Peyer's patch (tissue), 4 donors: ENCODE measurements around the gene TMEM271. TPM values are rescaled to one million over a fixed set of nuclear protein-coding genes. Genes with fewer than 3 reads are reported as not detected.

Experiments
- DNase-seq, 3 donors: peaks; one replicate each; pipeline ENCODE4 v3.0.0-alpha.2; 2017 to 2019
- H3K27ac ChIP-seq, 4 donors: fragments of 200-600 bp; sonication (generic); one replicate each; pipeline ENCODE4 v1.5.1; 2016 to 2019
- H3K27me3 ChIP-seq, 2 donors: fragments of 200-600 bp; sonication (generic); one replicate each; pipeline ENCODE4 v1.5.1; 2019
- H3K36me3 ChIP-seq, 3 donors: fragments of 200-600 bp; sonication (generic); one replicate each; pipeline ENCODE4 v1.5.1; 2016 to 2019
- H3K4me1 ChIP-seq, 4 donors: fragments of 200-600 bp; sonication (generic); one replicate each; pipeline ENCODE4 v1.5.1; 2016 to 2019
- H3K4me3 ChIP-seq, 4 donors: fragments of 200-600 bp; sonication (generic); 1 replicate in 3 of 4; 2 replicates in 1 of 4; pipeline ENCODE4 v1.5.1; 2016 to 2019; ENCODE audit warnings: mild to moderate bottlenecking in 1 of 4
- H3K9me3 ChIP-seq, 4 donors: fragments of 200-600 bp; sonication (generic); one replicate each; pipeline ENCODE4 v1.5.1; 2016 to 2019; ENCODE audit warnings: mild to moderate bottlenecking in 1 of 4
- POLR2A ChIP-seq, 2 donors: fragments of 450-650 bp; IDR thresholded peaks; one replicate each; pipeline ENCODE4 v1.5.1; 2017; ENCODE audit warnings: antibody characterized with exemption in 2 of 2, mild to moderate bottlenecking in 2 of 2, moderate library complexity in 2 of 2
- total RNA-seq, 4 donors: library from RNA; depleted of rRNA; stranded (reverse); fragments of >200 nt; gene quantifications; one replicate each; pipeline ENCODE4 v1.1.0, GENCODE V29; 2016
- TF ChIP-seq, protein P1 (sequence below), 6 experiments: fragments of 450-650 bp in 4 of 6; fragments of 200-600 bp in 2 of 6; sonication (generic) in 1 of 6; IDR thresholded peaks; one replicate each; pipeline ENCODE4 v1.5.1; 2017 to 2019; ENCODE audit warnings: antibody characterized with exemption in 6 of 6, mild to moderate bottlenecking in 3 of 6, moderate library complexity in 1 of 6

Gene TMEM271
- total RNA-seq, 4 donors from 2014 or later = not detected

DNA sequence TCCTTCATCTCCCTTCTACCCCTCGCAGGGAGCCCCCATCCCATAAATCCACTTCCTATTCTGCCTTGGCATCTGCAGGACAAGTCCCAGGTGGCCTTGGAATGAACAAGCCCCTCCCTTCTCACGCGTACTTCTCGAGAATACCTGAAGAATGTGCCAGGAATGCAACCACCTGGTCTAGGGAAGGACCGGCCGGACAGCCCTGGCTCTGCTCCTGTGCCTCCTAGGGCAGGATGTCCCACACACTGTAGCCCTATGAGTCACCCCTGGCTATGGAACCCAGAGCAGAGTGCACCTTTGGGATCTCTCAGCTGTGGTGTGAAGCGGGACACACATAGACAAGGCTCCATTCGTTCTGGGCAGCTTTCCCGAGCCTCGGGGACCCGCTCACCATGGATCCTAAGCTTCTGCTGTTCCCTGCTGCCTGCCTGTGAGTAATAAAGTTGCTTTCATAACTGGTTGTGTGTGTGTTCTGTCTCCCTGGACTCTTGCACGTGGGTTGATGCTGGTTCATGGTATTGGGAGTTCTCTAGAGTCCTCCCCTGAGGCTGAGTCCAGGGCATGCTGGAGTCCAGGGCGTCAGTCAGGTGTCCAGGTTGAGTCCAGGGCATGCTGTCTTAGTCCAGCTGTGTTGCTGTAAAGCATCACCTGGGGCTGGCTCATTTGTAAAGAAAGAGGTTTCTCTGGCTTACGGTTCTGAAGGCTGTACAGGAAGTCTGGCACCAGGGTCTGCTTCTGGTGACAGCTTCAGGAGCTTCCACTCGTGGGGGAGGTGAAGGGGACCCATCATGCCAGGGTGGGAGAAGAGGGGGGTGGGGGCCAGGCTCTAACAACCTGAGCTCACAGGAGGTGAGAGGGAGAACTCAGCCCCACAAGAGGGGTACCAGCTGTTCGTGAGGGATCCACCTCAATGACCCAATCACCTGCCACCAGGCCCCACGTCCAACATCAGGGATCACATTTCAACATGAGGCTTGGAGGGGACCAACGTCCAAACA, 41.8 kb upstream of the TMEM271 start:
- peak in 1 of 3 donors; percentile 28 for DNase-seq
- H3K36me3 ChIP-seq = no peaks in the 10 kb centered on the region
- H3K9me3 ChIP-seq = no peaks in the 10 kb centered on the region
- H3K27ac ChIP-seq = no peak overlapping the region
- no peaks in the 10 kb centered on the region for H3K4me1 ChIP-seq
- no peak overlapping the region for H3K4me3 ChIP-seq
- TF ChIP-seq, protein P1, sequence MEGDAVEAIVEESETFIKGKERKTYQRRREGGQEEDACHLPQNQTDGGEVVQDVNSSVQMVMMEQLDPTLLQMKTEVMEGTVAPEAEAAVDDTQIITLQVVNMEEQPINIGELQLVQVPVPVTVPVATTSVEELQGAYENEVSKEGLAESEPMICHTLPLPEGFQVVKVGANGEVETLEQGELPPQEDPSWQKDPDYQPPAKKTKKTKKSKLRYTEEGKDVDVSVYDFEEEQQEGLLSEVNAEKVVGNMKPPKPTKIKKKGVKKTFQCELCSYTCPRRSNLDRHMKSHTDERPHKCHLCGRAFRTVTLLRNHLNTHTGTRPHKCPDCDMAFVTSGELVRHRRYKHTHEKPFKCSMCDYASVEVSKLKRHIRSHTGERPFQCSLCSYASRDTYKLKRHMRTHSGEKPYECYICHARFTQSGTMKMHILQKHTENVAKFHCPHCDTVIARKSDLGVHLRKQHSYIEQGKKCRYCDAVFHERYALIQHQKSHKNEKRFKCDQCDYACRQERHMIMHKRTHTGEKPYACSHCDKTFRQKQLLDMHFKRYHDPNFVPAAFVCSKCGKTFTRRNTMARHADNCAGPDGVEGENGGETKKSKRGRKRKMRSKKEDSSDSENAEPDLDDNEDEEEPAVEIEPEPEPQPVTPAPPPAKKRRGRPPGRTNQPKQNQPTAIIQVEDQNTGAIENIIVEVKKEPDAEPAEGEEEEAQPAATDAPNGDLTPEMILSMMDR (IDR thresholded peaks at IDR 0.05) = no peak
- TF ChIP-seq POLR2A (IDR thresholded peaks at IDR 0.05) = no peak
- H3K27me3 ChIP-seq = no peaks in the 10 kb centered on the region

DNA sequence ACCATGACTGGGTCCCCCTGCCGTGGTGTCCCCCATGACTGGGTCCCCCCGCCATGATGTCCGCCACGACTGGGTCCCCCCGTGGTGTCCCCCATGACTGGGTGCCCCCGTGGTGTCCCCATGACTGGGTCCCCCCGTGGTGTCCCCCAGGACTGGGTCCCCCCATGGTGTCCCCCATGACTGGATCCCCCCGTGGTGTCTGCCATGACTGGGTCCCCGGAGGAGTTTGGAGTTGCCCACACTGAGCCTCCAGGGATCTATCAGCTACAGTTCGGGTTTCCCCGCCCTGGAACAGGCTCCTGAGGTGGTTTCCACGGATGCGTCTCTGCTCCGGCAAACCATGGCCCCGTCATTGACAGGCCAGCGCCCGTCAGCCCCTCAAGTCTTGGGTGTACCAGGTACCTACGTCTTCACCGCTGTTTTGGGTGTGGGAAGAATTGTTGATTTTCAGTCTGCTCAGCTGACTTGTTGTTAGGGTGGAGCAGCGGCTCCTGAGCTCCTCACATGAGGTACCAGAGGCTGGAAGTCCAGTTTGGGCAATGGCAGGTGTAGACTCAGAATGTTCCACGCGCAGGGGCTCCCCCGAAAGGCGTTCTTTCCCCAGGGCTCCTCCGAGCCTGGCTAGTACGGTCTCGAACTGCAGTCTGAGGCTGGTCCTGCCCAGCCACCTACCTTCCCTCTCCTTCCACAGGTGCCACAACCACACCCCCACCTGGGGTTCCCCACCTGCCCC, 41.0 kb upstream of the TMEM271 start:
- no peaks in the 10 kb centered on the region for H3K9me3 ChIP-seq
- no peak overlapping the region for H3K27ac ChIP-seq
- H3K27me3 ChIP-seq = no peaks in the 10 kb centered on the region
- peak in 1 of 3 donors; percentile 13 for DNase-seq
- TF ChIP-seq POLR2A (IDR thresholded peaks at IDR 0.05) = no peak
- TF ChIP-seq, protein P1 (IDR thresholded peaks at IDR 0.05) = no peak
- no peaks in the 10 kb centered on the region for H3K36me3 ChIP-seq
- H3K4me3 ChIP-seq = no peak overlapping the region
- no peaks in the 10 kb centered on the region for H3K4me1 ChIP-seq

DNA sequence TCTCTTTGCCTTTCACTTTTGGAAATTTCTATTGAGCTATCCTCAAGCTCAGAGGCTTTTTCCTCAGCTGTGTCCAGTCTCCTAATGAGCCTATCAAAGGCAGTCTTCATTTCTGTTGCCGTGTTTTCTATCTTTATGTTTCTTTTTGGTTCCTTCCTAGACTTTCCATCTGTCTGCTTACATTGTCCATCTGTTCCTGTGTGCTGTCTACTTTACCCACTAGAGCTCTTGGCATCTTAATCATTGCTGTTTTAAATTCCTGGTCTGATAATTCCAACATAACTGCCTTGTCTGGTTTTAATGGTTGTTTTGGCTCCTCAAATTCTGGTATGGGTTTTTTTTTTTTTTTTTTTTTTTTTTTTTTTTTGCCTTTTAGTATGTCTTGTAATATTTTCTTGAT, 40.0 kb upstream of the TMEM271 start:
- TF ChIP-seq, protein P1 (IDR thresholded peaks at IDR 0.05) = no peak
- no peak for TF ChIP-seq POLR2A (IDR thresholded peaks at IDR 0.05)

DNA sequence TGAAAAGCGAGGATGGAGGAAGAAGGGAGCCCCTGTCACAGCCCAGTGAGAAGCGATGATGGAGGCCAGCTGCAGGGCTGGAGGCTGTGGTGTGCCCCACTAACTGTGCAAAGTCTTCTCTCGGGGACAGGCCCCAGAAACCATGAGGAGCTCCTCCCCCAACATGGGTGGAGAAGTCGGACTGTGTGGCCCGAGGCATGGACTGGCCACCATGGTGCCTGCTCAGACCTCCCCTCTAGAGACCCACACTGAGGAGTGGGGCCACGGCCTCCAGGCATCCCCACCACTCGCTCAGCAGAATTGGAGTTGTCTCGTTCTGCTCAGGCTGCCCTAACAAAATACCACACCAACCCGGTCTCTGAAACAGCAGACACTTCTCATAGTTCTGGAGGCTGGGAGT, 37.0 kb upstream of the TMEM271 start:
- Histone ChIP-seq H3K9me3 (no peaks in the 10 kb centered on the region), H3K4me1 (no peaks in the 10 kb centered on the region), H3K27ac (no peak overlapping the region), H3K27me3 (no peaks in the 10 kb centered on the region), H3K4me3 (no peak overlapping the region), H3K36me3 (no peaks in the 10 kb centered on the region)
- DNase-seq = no peak
- TF ChIP-seq, protein P1 (IDR thresholded peaks at IDR 0.05) = no peak
- no peak for TF ChIP-seq POLR2A (IDR thresholded peaks at IDR 0.05)

More for the DNA sequence above, 40.0 kb upstream of the TMEM271 start:
- Histone ChIP-seq H3K27me3 (no peaks in the 10 kb centered on the region), H3K9me3 (no peaks in the 10 kb centered on the region), H3K36me3 (no peaks in the 10 kb centered on the region), H3K4me1 (no peaks in the 10 kb centered on the region), H3K4me3 (no peak overlapping the region), H3K27ac (no peak overlapping the region)
- no peak for DNase-seq

DNA sequence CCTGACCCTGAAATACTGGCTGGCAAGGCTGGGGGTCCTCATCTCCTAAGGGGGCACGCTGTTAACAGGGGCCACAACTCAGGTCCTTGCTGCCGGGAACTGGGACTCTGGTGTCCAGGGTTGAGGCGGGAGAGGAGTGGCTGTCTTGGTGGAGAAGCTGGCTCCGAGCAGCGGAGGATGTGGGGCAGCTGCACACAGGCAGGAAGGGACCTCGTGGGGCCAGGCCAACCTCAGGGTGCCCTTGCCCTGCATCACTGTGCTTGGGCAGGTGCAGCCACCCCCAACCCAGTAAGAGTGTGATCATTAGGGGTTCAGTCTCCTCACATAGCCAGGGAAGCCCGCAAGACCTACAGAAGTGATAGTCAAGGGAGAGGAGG, 36.6 kb upstream of the TMEM271 start:
- Histone ChIP-seq H3K9me3 (no peaks in the 10 kb centered on the region), H3K4me3 (no peak overlapping the region), H3K27me3 (no peaks in the 10 kb centered on the region), H3K27ac (no peak overlapping the region), H3K36me3 (no peaks in the 10 kb centered on the region), H3K4me1 (no peaks in the 10 kb centered on the region)
- TF ChIP-seq POLR2A (IDR thresholded peaks at IDR 0.05) = no peak
- TF ChIP-seq, protein P1 (IDR thresholded peaks at IDR 0.05) = no peak
- no peak for DNase-seq
